GM21423 (cell line): ENCODE measurements around the gene VWCE.

Experiments used
- ATAC-seq: cut with Tn5 transposase; IDR thresholded peaks from one replicate; pipeline ENCODE4 v1.9.1; 2021; ENCODE audit warnings: mild to moderate bottlenecking, moderate library complexity; ENCODE audit not compliant: unreplicated experiment

The VWCE gene, protein sequence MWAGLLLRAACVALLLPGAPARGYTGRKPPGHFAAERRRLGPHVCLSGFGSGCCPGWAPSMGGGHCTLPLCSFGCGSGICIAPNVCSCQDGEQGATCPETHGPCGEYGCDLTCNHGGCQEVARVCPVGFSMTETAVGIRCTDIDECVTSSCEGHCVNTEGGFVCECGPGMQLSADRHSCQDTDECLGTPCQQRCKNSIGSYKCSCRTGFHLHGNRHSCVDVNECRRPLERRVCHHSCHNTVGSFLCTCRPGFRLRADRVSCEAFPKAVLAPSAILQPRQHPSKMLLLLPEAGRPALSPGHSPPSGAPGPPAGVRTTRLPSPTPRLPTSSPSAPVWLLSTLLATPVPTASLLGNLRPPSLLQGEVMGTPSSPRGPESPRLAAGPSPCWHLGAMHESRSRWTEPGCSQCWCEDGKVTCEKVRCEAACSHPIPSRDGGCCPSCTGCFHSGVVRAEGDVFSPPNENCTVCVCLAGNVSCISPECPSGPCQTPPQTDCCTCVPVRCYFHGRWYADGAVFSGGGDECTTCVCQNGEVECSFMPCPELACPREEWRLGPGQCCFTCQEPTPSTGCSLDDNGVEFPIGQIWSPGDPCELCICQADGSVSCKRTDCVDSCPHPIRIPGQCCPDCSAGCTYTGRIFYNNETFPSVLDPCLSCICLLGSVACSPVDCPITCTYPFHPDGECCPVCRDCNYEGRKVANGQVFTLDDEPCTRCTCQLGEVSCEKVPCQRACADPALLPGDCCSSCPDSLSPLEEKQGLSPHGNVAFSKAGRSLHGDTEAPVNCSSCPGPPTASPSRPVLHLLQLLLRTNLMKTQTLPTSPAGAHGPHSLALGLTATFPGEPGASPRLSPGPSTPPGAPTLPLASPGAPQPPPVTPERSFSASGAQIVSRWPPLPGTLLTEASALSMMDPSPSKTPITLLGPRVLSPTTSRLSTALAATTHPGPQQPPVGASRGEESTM

GRCh38 chr11:61294717-61295595, at the start of gene VWCE:
Gene VWCE, minus strand, starts transcription at chr11:61295316. Its CDS starts 279 bp downstream, at chr11:61295037.
- peak; percentile 65 for ATAC-seq

GRCh38 chr11:61343792-61344745, 49.0 kb upstream of the VWCE start:
- no peak for ATAC-seq

- no peak for ATAC-seq
Measured at GRCh38 chr11:61342207-61342803, 47.2 kb upstream of the VWCE start.

GRCh38 chr11:61341706-61342105, 46.6 kb upstream of the VWCE start:
- no peak for ATAC-seq

- no peak for ATAC-seq
Measured at GRCh38 chr11:61340979-61341378, 45.9 kb upstream of the VWCE start.

- ATAC-seq = no peak
Measured at GRCh38 chr11:61339490-61339878, 44.4 kb upstream of the VWCE start.

- no peak for ATAC-seq
Measured at GRCh38 chr11:61338783-61339489, 43.8 kb upstream of the VWCE start.

DNA sequence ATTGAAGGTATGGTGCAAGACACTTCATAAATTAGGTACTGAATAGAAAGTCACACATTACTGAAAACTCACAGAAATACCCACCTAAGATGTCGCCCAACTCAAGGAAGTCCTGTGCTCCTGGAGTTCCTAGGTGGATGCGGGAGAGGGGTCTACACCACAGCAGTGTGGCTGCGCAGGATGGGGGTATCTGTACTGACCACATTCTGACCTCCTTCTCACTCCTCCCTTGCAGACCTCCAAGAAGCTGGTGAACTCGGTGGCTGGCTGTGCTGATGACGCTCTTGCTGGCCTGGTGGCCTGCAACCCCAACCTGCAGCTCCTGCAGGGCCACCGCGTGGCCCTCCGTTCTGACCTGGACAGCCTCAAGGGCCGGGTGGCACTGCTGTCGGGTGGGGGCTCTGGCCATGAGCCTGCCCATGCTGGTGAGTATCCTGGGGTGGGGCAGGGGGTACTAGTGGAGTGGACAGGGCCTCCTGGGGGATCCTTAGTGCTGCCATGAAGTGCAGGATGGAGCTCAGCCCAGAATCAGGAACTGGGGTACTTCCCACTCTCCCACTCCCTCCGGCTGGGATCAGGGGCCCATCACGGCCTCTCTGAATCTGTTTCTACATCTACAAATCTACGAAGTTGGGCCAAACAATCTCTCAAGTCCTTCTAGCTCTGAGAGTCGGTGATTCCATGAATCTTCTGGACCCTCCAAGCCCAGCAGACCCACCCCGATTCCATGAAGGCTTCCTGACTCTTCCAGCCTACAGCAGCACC, 42.8 kb upstream of the VWCE start:
- ATAC-seq = no peak

DNA sequence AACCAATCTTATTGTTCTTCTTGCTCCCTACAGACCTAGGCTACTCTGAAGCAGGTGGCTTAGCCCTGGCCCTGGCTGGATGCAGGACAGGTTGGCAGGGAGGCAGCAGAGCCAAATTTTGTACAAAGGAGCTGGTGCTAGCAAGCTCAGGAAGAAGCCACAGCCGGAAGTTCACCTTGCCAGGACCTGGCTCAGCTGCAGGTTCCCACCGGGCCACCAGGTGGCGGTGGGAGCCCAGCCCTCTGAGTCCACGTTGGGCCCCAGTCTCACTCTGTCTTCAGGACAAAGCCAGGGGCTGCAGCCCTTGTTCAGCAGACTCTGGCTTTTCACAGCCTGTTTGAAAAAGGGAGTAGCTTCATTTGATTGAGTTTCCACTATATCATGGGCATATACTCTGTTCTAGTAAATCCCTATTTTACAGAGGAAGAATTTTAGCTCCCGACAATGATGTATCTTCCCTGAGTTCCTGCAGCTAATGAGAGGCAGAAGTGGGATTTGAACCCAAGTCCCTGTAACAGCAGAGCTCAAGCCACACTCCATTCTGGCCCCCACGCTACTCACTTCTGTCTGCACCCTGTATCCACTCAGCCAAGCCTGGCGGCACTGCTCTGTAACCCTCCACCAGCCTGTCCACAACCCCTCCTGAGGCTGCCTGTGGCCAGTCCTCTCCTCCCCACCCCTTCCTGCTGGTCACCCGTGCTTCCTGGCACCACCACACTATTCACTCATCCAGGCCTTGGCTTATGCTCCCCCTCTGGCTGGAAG, 41.2 kb upstream of the VWCE start:
- peak; percentile 57 for ATAC-seq

DNA sequence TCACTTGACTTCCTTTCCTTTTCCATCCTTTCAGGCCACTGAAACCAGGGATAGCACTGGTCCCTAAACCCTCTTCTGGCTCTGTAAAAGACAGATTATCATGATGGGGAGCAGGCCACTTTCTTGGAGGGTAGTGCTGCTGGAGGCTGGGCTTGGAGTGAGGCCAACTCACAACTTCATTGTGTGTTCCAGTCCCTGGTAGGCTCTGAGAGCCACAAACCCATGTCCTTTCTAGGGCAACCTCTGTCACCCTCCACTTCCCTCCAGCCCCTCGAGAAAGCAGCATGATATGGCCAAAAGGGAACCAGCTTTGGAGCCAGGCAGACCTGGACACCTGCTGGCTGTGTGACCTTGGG, 40.2 kb upstream of the VWCE start:
- no peak for ATAC-seq

GRCh38 chr11:61334434-61335354, 39.6 kb upstream of the VWCE start:
- ATAC-seq = no peak

DNA sequence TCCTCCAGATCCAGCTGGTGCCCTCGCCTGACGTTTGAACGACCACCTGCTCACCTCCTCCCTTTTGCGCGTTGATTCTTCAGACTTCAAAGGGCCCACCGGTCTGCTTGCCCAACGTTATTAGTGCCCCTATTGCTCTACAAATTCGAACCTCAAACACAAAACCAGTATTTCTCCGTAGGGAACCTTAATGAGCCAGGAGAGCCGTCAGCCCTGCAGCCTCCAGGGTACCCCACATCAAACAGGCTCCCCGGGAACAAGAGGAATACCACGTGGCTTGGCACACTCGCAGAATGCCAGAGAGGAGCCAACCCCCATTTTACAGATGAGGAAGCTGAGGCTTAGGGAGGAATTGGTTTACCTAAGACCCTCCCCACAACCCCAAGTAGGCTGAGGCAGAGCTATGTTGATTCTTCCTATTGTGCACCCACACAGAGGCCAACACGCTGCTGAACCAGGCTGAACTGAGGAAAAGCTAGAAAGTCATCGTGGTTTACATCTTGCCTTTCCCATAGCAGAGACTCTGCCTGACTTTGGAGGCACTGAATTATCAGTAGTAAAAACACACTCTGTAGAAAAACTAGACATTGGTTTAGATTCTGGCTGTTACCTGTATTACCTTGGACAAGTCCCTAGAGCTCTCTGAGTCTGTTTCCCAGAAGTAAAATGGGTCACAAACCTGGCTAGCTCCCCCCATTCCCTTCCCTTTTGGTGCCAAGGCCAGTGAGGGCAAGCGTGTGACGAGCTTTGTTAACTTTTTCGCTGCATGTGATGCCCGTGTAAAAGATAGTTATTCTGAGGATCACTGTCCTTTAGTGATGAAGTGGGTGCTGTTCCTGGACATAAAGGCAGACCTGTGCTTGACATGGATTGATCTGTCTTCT, 38.7 kb upstream of the VWCE start:
- no peak for ATAC-seq

DNA sequence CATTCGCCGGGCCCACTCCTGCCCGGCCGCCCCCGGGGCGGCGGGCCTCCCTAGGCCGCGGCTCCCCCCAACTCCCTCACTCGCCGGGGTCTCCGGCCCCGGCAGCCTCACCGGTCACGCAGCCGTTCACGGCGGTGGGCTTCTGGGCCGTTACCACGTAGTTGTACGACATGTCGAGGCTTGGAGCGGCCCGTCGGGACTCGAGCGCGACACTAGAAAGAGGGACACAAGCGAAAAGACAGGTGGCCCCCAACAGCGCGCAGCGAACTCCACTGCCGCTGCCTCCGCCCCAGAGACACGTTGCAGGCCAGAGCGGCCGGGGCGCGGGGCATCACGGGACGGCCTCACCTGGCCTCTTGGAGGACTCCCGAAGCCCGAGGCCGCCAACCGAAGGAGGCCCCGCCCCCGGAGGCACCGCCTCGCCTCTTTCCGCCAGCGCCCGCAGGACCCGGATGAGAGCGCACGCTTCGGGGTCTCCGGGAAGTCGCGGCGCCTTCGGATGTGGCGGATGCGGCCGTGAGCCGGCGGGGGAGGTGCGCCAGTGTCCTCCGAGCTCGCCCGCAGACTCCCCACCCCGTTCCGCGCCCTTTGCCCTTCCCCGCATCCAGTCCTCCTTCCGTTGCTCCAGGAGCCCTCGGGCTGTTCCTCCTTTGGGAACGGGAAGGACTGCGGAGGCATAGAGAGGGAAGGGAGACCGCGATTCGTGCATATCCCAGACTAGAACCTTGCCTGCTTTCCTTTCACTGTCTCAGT, 37.9 kb upstream of the VWCE start, which contains the start of the genes DDB1 and TKFC:
DDB1 (minus strand) TSS at position 309 of the 753 bp plus-strand sequence; CDS start at position 172, 137 bp downstream.
TKFC (plus strand) TSS at position 432 of the 753 bp plus-strand sequence. CDS start 1,501 bp downstream, outside the sequence.
- peak; percentile 88 for ATAC-seq

DNA sequence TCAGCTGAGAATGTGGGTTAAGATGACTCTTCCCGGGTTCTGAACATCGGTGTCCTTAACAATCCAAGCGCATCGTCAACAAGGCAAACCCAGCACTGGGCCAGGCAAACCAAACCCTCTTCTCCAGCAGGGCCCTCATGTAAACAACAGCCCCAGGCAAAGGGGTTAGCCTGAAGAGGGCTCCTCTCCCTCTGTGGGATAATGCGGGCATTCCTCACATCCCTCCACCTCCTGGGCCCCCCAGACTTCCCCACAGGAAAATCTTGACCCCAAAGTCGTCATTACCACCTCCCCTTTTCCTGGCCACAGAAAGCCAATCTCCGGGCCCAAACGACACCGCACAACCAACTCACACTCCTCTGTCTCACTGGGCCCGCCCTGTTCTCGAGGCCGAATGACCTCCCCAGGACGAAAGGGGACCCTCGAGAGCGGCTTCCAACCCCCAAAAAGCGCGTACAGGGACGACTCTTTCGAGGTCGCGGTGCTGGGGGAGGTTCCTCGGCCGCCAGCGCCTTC, 37.2 kb upstream of the VWCE start:
- ATAC-seq = no peak
